DOHH2 (cell line): Measurements from ENCODE around the gene AP2M1.
"Not testable (repeated sequence)": the region's sequence is repeated elsewhere in the genome, so short reads cannot be mapped to it uniquely, and the experiment has no call there.

ENCODE experiments used
- H3F3A ChIP-seq: fragments of 200-600 bp; sonication (generic), shearing (Covaris generic); 2 replicates; pipeline ENCODE4 v1.6.0; 2016; ENCODE audit warnings: antibody characterized with exemption, mild to moderate bottlenecking; ENCODE audit not compliant: control insufficient read depth, insufficient read depth
- H3K27ac ChIP-seq: fragments of 200-600 bp; sonication (generic); 2 replicates; pipeline ENCODE4 v1.5.1; 2014; ENCODE audit warnings: low read depth, mild to moderate bottlenecking, low read length, moderate library complexity
- H3K27me3 ChIP-seq: fragments of 200-600 bp; sonication (generic); 2 replicates; pipeline ENCODE4 v1.6.1; 2014; ENCODE audit warnings: mild to moderate bottlenecking, low read length, mixed read lengths; ENCODE audit not compliant: control insufficient read depth
- H3K36me3 ChIP-seq: fragments of 200-600 bp; sonication (generic); 2 replicates; pipeline ENCODE4 v1.6.1; 2014; ENCODE audit warnings: mild to moderate bottlenecking, low read length, moderate library complexity, mixed read lengths; ENCODE audit not compliant: control insufficient read depth
- H3K4me1 ChIP-seq: fragments of 200-600 bp; sonication (generic); 2 replicates; pipeline ENCODE4 v1.6.1; 2014; ENCODE audit warnings: mild to moderate bottlenecking, low read length, mixed read lengths; ENCODE audit not compliant: control insufficient read depth
- H3K4me2 ChIP-seq: fragments of 200-600 bp; sonication (generic); 2 replicates; pipeline ENCODE4 v1.6.0; 2014; ENCODE audit warnings: mild to moderate bottlenecking, low read length, moderate library complexity
- H3K4me3 ChIP-seq: fragments of 200-600 bp; sonication (generic); 2 replicates; pipeline ENCODE4 v1.5.1; 2014; ENCODE audit warnings: mild to moderate bottlenecking, low read length, mixed read lengths
- H3K79me2 ChIP-seq: fragments of 200-600 bp; sonication (generic); 2 replicates; pipeline ENCODE4 v1.6.1; 2014; ENCODE audit warnings: mild to moderate bottlenecking, low read length, mixed read lengths; ENCODE audit not compliant: control insufficient read depth
- H3K9me2 ChIP-seq: fragments of 200-600 bp; sonication (generic); replicated peaks from 2 replicates; pipeline ENCODE4 v1.6.1; 2014; ENCODE audit warnings: mild to moderate bottlenecking, low read length, mixed read lengths; ENCODE audit not compliant: control insufficient read depth
- H3K9me3 ChIP-seq: fragments of 200-600 bp; sonication (generic); 2 replicates; pipeline ENCODE4 v1.6.1; 2014; ENCODE audit warnings: antibody characterized with exemption, low read length, mixed read lengths; ENCODE audit not compliant: control insufficient read depth, insufficient read depth
- H4K20me1 ChIP-seq: fragments of 200-600 bp; sonication (generic); 2 replicates; pipeline ENCODE4 v1.6.0; 2014; ENCODE audit warnings: low read depth, mild to moderate bottlenecking, antibody characterized with exemption, low read length, moderate library complexity; ENCODE audit not compliant: control insufficient read depth, insufficient read depth
- CTCF ChIP-seq: fragments of 200-600 bp; sonication (generic); IDR thresholded peaks from one replicate; pipeline ENCODE4 v1.5.1; 2014; ENCODE audit warnings: antibody characterized with exemption, mild to moderate bottlenecking, low read depth, low read length; ENCODE audit not compliant: poor library complexity, severe bottlenecking
- EZH2phosphoT487 ChIP-seq: fragments of 200-600 bp; sonication (generic); IDR thresholded peaks from 2 replicates; pipeline ENCODE4 v1.6.1; 2017; ENCODE audit warnings: borderline replicate concordance, mild to moderate bottlenecking, antibody characterized with exemption, low read length, moderate library complexity, mixed read lengths

The AP2M1 gene

DNA sequence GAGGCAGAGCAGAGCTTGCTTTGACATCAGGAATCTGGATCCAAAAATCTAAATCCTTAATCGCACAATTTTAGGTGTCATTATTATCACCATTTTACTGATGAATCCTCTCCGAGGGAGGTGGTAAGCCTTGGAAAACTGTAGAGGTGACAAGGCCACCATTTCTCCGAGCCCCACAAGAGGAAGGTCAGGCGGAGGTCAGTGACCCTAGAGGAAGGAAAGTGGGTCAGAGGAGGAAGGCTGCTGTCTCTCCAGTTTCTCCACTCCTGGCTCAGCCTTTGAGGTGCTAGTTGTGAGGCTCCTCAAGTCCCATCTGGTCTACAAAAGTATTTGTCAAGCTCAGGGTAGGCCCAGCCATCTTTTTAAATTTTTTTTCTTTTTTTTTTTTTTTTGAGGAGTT is 16.3 kb upstream of the AP2M1 start:
- H3K79me2 ChIP-seq = peaks cover 52% of the 10 kb centered on the region
- H3F3A ChIP-seq = peaks cover 9% of the 10 kb centered on the region
- H3K4me2 ChIP-seq = no peak overlapping the region
- H3K4me1 ChIP-seq = peaks cover 35% of the 10 kb centered on the region
- H4K20me1 ChIP-seq = 0 out of 2 replicates have a peak, but pooled peaks cover 9% of the 10 kb centered on the region
- H3K36me3 ChIP-seq = peaks cover 12% of the 10 kb centered on the region
- no peaks in the 10 kb centered on the region for H3K27me3 ChIP-seq
- no peaks in the 10 kb centered on the region for H3K9me2 ChIP-seq
- TF ChIP-seq EZH2phosphoT487 = no peak
- no peak for TF ChIP-seq CTCF
- no peaks in the 10 kb centered on the region for H3K9me3 ChIP-seq
- H3K27ac ChIP-seq = no peak overlapping the region
- H3K4me3 ChIP-seq = no peak overlapping the region

DNA sequence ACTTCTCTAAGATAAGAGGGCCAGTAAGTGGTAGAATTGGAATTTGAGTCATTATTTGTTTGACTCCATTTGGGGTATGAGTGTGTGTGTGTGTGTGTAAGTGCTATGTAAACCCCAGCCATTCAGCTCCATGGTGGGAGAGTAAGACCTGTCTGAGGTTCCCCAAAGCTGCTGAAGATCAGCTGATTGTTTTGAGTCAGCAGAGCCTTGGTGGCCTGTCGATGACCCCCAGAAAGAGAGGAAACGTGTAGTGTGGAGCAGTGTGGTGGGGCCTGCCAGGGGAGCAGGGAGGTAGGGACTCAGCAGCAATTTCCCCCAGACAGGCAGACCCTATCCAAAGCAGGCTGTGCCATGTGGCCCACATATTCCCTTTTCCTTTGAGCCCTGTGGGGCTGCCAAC is 14.2 kb upstream of the AP2M1 start:
- 0 out of 2 replicates have a peak, but pooled peaks cover 9% of the 10 kb centered on the region for H4K20me1 ChIP-seq
- H3K27ac ChIP-seq = no peak overlapping the region
- no peak overlapping the region for H3K4me3 ChIP-seq
- peaks cover 27% of the 10 kb centered on the region for H3K4me1 ChIP-seq
- no peaks in the 10 kb centered on the region for H3K27me3 ChIP-seq
- H3K9me2 ChIP-seq = no peaks in the 10 kb centered on the region
- no peak overlapping the region for H3K4me2 ChIP-seq
- peaks cover 26% of the 10 kb centered on the region for H3K36me3 ChIP-seq
- H3K9me3 ChIP-seq = no peaks in the 10 kb centered on the region
- H3K79me2 ChIP-seq = peaks cover 52% of the 10 kb centered on the region
- no peaks in the 10 kb centered on the region for H3F3A ChIP-seq
- TF ChIP-seq EZH2phosphoT487 = no peak
- no peak for TF ChIP-seq CTCF

- Histone ChIP-seq H3K36me3 (peaks cover 33% of the 10 kb centered on the region), H3K79me2 (peaks cover 31% of the 10 kb centered on the region), H3K4me1 (peaks cover 17% of the 10 kb centered on the region)
- not testable (repeated sequence) for H3F3A ChIP-seq, H4K20me1 ChIP-seq, H3K9me3 ChIP-seq, H3K4me3 ChIP-seq, H3K4me2 ChIP-seq, H3K27ac ChIP-seq, H3K27me3 ChIP-seq, H3K9me2 ChIP-seq
Observed at GRCh38 chr3:184162571-184163070, 12.0 kb upstream of the AP2M1 start.

DNA sequence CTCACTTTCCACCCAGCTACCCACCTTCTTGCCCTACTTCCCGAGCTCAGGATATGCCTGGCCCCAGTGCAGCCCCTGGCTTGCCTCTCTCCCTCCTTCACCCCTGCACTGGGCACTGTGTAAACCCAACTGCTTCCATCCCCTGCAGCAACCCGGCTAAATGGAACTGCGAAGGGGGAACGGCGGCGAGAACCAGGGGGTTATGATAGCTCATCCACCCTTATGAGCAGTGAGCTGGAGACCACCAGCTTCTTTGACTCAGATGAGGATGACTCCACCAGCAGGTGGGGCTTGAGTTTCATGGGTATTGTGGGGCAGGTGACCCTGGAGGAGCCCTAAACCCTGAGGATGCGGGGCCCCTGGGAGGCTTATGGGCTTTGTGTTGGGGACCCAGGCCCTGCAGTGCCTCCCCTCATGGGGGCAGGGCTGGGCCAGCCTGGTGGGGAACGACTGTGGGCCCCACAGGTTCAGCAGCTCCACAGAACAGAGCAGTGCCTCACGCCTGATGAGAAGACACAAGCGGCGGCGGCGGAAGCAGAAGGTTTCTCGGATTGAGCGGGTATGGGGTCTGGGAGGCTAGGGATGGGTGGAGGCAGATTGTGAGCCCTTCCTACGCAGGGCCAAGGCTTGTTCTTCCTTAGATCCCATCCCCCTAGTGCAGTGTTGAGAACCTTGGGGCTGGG is 9.9 kb upstream of the AP2M1 start:
- Histone ChIP-seq H3K36me3 (peaks cover 45% of the 10 kb centered on the region), H3K27me3 (no peaks in the 10 kb centered on the region), H3K4me2 (no peak overlapping the region), H3K9me3 (no peaks in the 10 kb centered on the region), H3K9me2 (no peaks in the 10 kb centered on the region), H3K4me3 (no peak overlapping the region), H3F3A (no peaks in the 10 kb centered on the region), H3K79me2 (peaks cover 10% of the 10 kb centered on the region), H4K20me1 (no peaks in the 10 kb centered on the region), H3K27ac (no peak overlapping the region), H3K4me1 (no peaks in the 10 kb centered on the region)
- TF ChIP-seq CTCF = no peak
- no peak for TF ChIP-seq EZH2phosphoT487
